ENCODE results near the gene SUCNR1.

- TF ChIP-seq CTCF (IDR thresholded peaks at IDR 0.05), result no peak
- no peak for TF ChIP-seq POLR2AphosphoS5 (IDR thresholded peaks at IDR 0.05)
- TF ChIP-seq POLR2A (IDR thresholded peaks at IDR 0.05), result no peak
Observed at GRCh38 chr3:151903501-151903991, 30.1 kb downstream of the SUCNR1 start.
